ENCODE measurements around the gene COMMD2.

Gene COMMD2

DNA sequence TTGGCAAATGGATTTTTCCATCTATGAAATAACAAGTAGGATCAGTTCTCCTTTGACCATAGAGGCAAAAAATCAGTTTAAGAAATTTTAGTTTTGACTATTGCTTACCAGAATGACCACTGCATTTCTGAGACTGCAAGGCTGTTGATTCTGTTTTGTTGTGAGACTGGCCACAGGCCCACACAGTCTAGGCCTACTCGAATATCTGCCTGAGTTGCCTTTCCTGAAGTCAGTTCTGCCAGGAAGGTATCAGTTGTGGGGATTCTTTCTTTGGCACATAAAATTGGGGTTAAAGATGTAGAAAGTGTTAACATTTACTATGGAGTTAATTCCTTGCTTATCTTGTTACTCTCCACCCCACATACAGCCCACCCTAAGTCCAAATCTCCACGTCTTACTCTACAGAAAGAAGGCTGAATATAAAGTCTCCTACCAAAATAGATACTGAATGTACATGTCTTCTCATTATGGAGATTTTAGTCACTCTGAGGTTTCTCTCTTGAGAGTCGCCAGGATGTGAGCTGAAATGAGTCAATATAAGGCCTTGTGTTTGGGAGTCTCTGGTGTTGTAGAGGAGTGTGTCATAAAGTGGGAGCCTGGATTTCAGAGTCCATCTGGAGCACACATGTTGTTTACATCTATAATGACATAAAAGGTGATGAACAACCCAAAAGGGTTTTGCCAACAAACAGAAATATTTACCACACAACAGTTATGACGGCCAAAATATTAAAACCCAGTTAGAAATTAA lies 49.4 kb downstream of the COMMD2 start:
- no peak for DNase-seq (ENCODE audit: low read depth in 3 of 3)

DNA sequence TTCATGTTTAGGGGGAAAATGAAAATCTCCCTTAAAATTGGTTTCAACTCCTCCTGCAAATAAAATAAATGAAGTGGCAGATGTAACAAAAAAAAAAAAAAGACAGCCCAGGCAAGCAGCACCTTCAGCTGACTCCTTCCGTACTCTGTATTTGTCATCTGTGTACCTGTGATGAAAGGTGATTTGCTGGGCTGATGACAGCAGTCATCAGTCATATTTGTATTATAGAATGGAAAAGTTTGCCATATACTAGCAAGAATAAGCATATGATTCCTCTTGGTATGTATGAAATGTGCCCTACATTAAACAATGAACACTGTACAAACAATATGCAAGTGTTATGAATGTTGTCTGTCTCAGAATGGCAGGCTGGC lies 50.3 kb downstream of the COMMD2 start:
- no peak for DNase-seq (ENCODE audit: low read depth in 3 of 3)

DNA sequence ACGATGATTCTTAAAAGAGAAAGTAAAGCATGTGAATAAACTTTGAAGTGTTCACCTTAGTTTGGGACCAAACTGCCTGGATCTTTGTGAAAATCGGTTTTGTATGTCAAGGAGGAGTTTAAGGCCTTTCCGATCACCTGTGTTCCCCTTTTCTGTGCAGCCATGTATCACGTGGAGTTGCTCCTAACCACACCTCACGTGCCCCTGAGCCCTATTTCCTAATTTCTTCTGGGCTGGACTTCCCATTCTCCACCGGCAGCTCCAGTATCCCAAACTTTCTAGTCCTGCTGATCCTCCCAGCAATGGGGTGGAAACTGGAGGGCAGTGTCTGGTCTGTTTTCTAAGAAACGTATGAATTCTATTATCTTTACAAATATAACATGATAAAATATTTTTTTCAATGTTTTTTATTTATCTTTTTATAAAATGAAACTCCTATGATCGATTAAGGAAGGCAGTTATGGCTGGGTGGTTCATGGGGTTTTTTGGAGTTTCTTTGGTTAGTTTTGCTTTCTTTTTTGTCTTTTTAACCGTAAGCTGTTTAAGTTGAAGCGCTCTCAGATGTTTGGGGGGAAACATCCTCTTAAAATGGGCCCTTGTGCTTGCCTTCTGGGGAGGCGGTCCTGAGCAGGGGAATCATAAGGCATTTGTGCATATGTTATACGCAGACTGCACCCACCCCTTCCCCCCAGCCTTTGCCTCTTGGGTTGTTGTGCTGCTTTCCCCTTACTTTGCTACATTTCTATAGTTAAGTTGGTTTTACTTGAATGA lies 50.9 kb downstream of the COMMD2 start:
- DNase-seq (ENCODE audit: low read depth in 3 of 3), result peak in 1 of 3 experiments; percentile 9
